Karpas-422 (cell line): Measurements from ENCODE around the gene FAM3B. TPM values are rescaled to one million over a fixed set of nuclear protein-coding genes. Genes with fewer than 3 reads are reported as not detected.
A peak's percentile ranks its signal among the peaks of the same experiment; 100 is the strongest.

Experiments used
- DNase-seq: peaks from one replicate; pipeline ENCODE4 v3.0.0-alpha.2; 2015
- H2AFZ ChIP-seq: fragments of 200-600 bp; sonication (generic); 2 replicates; pipeline ENCODE4 v1.6.1; 2014; ENCODE audit warnings: antibody characterized with exemption, low read length, mixed read lengths
- H3K27ac ChIP-seq: fragments of 200-600 bp; sonication (generic); 2 replicates; pipeline ENCODE4 v1.5.1; 2014; ENCODE audit warnings: mild to moderate bottlenecking, low read length, moderate library complexity
- H3K27me3 ChIP-seq: fragments of 200-600 bp; sonication (generic); 2 replicates; pipeline ENCODE4 v1.6.1; 2014; ENCODE audit warnings: low read length, mixed read lengths
- H3K36me3 ChIP-seq: fragments of 200-600 bp; sonication (generic); 2 replicates; pipeline ENCODE4 v1.6.1; 2014; ENCODE audit warnings: low read length, mixed read lengths; ENCODE audit not compliant: insufficient read depth
- H3K4me1 ChIP-seq: fragments of 200-600 bp; sonication (generic); 2 replicates; pipeline ENCODE4 v1.6.1; 2014; ENCODE audit warnings: mild to moderate bottlenecking, low read length, mixed read lengths
- H3K4me2 ChIP-seq: fragments of 200-600 bp; sonication (generic); 2 replicates; pipeline ENCODE4 v1.6.1; 2014; ENCODE audit warnings: low read length, low read depth, mild to moderate bottlenecking; ENCODE audit not compliant: poor library complexity, severe bottlenecking
- H3K4me3 ChIP-seq: fragments of 200-600 bp; sonication (generic); 2 replicates; pipeline ENCODE4 v1.5.1; 2014; ENCODE audit warnings: mild to moderate bottlenecking, antibody characterized with exemption, low read length, mixed read lengths
- H3K79me2 ChIP-seq: fragments of 200-600 bp; sonication (generic); 2 replicates; pipeline ENCODE4 v1.6.1; 2014; ENCODE audit warnings: mild to moderate bottlenecking, low read length, mixed read lengths
- H3K9ac ChIP-seq: fragments of 200-600 bp; sonication (generic); 2 replicates; pipeline ENCODE4 v1.6.0; 2014; ENCODE audit warnings: low read length
- H3K9me2 ChIP-seq: fragments of 200-600 bp; sonication (generic), shearing (Covaris generic); replicated peaks from 2 replicates; pipeline ENCODE4 v1.6.0; 2014; ENCODE audit warnings: mild to moderate bottlenecking, low read length, moderate library complexity; ENCODE audit not compliant: insufficient read depth
- H3K9me3 ChIP-seq: fragments of 300-700, 200-600 bp; sonication (generic); 2 replicates; pipeline ENCODE4 v1.6.1; 2014; ENCODE audit warnings: low read length, mixed read lengths
- H4K20me1 ChIP-seq: fragments of 200-600 bp; sonication (generic); 2 replicates; pipeline ENCODE4 v1.6.1; 2014; ENCODE audit warnings: mild to moderate bottlenecking, antibody characterized with exemption, low read length, low read depth; ENCODE audit not compliant: insufficient read depth
- total RNA-seq: library from RNA; depleted of rRNA; stranded (reverse); fragments of >200 nt; shearing (Covaris generic); gene quantifications from 2 replicates; pipeline ENCODE4 v1.2.3, GENCODE V29; 2014; ENCODE audit warnings: low replicate concordance

The FAM3B gene
- total RNA-seq, 1 experiment from 2014 or later, result not detected

GRCh38 chr21:41381731-41382130 lies 65.1 kb downstream of the FAM3B start:
- Histone ChIP-seq H3K27me3 (no peaks in the 10 kb centered on the region), H4K20me1 (no peaks in the 10 kb centered on the region), H2AFZ (no peak overlapping the region), H3K4me1 (peaks cover 5% of the 10 kb centered on the region), H3K9me2 (no peaks in the 10 kb centered on the region), H3K4me2 (no peak overlapping the region), H3K27ac (no peak overlapping the region), H3K79me2 (no peaks in the 10 kb centered on the region), H3K9me3 (no peaks in the 10 kb centered on the region), H3K9ac (no peak overlapping the region), H3K36me3 (no peaks in the 10 kb centered on the region; the same call in 1 of the 2 replicates), H3K4me3 (no peak overlapping the region)
- DNase-seq, result no peak

- H3K27me3 ChIP-seq, result no peaks in the 10 kb centered on the region
- H3K36me3 ChIP-seq, result no peaks in the 10 kb centered on the region
- H3K9me2 ChIP-seq, result no peaks in the 10 kb centered on the region
- no peak overlapping the region for H3K4me2 ChIP-seq
- no peaks in the 10 kb centered on the region for H3K79me2 ChIP-seq
- H3K27ac ChIP-seq, result no peak overlapping the region
- H2AFZ ChIP-seq, result no peak overlapping the region
- no peaks in the 10 kb centered on the region for H4K20me1 ChIP-seq
- no peak for DNase-seq
- H3K4me3 ChIP-seq, result no peak overlapping the region
- H3K9me3 ChIP-seq, result no peaks in the 10 kb centered on the region
- peaks cover 5% of the 10 kb centered on the region for H3K4me1 ChIP-seq
- no peak overlapping the region for H3K9ac ChIP-seq
These were observed 70.6 kb downstream of the FAM3B start for GRCh38 chr21:41387042-41387819.

- H3K9me3 ChIP-seq, result no peaks in the 10 kb centered on the region
- no peak for DNase-seq
- no peak overlapping the region for H2AFZ ChIP-seq
- no peaks in the 10 kb centered on the region for H3K36me3 ChIP-seq
- no peak overlapping the region for H3K4me3 ChIP-seq
- H3K4me1 ChIP-seq, result peaks cover 5% of the 10 kb centered on the region
- H3K27ac ChIP-seq, result no peak overlapping the region
- no peaks in the 10 kb centered on the region for H3K79me2 ChIP-seq
- H3K4me2 ChIP-seq, result no peak overlapping the region
- H3K9ac ChIP-seq, result no peak overlapping the region
- H3K9me2 ChIP-seq, result no peaks in the 10 kb centered on the region
- no peaks in the 10 kb centered on the region for H4K20me1 ChIP-seq
- H3K27me3 ChIP-seq, result no peaks in the 10 kb centered on the region
These were observed 71.2 kb downstream of the FAM3B start for GRCh38 chr21:41387824-41388223.

GRCh38 chr21:41388259-41388658 lies 71.7 kb downstream of the FAM3B start:
- Histone ChIP-seq H3K79me2 (no peaks in the 10 kb centered on the region), H3K4me2 (no peak overlapping the region), H3K9ac (no peak overlapping the region), H2AFZ (no peak overlapping the region), H3K27me3 (no peaks in the 10 kb centered on the region), H3K36me3 (no peaks in the 10 kb centered on the region), H3K4me1 (peaks cover 5% of the 10 kb centered on the region), H3K4me3 (no peak overlapping the region), H3K27ac (no peak overlapping the region), H3K9me2 (no peaks in the 10 kb centered on the region), H3K9me3 (no peaks in the 10 kb centered on the region), H4K20me1 (no peaks in the 10 kb centered on the region)
- DNase-seq, result no peak

- H3K4me3 ChIP-seq, result no peak overlapping the region
- H3K4me1 ChIP-seq, result peaks cover 5% of the 10 kb centered on the region
- H3K27ac ChIP-seq, result no peak overlapping the region
- no peaks in the 10 kb centered on the region for H3K79me2 ChIP-seq
- peak; percentile 21 for DNase-seq
- no peak overlapping the region for H3K4me2 ChIP-seq
- no peaks in the 10 kb centered on the region for H3K9me3 ChIP-seq
- H3K36me3 ChIP-seq, result no peaks in the 10 kb centered on the region
- no peaks in the 10 kb centered on the region for H3K27me3 ChIP-seq
- H3K9ac ChIP-seq, result no peak overlapping the region
- H4K20me1 ChIP-seq, result no peaks in the 10 kb centered on the region
- H3K9me2 ChIP-seq, result no peaks in the 10 kb centered on the region
- H2AFZ ChIP-seq, result no peak overlapping the region
These were observed 73.5 kb downstream of the FAM3B start for GRCh38 chr21:41390043-41390639.

- Histone ChIP-seq H2AFZ (no peak overlapping the region), H3K36me3 (no peaks in the 10 kb centered on the region)
These were observed 77.4 kb downstream of the FAM3B start for GRCh38 chr21:41393876-41394465.

GRCh38 chr21:41396558-41397075 lies 80.0 kb downstream of the FAM3B start:
- Histone ChIP-seq H2AFZ (no peak overlapping the region), H3K4me1 (no peaks in the 10 kb centered on the region), H3K4me2 (no peak overlapping the region), H3K4me3 (no peak overlapping the region), H3K9me2 (no peaks in the 10 kb centered on the region), H3K9ac (no peak overlapping the region), H3K27me3 (no peaks in the 10 kb centered on the region), H3K36me3 (no peaks in the 10 kb centered on the region), H3K79me2 (no peaks in the 10 kb centered on the region), H4K20me1 (no peaks in the 10 kb centered on the region), H3K9me3 (no peaks in the 10 kb centered on the region), H3K27ac (no peak overlapping the region)
- no peak for DNase-seq

More at GRCh38 chr21:41393876-41394465, 77.4 kb downstream of the FAM3B start:
- no peaks in the 10 kb centered on the region for H4K20me1 ChIP-seq
- H3K9me3 ChIP-seq, result no peaks in the 10 kb centered on the region
- no peaks in the 10 kb centered on the region for H3K79me2 ChIP-seq
- H3K27ac ChIP-seq, result no peak overlapping the region
- no peaks in the 10 kb centered on the region for H3K27me3 ChIP-seq
- H3K4me2 ChIP-seq, result no peak overlapping the region
- DNase-seq, result no peak
- no peak overlapping the region for H3K9ac ChIP-seq
- H3K4me3 ChIP-seq, result no peak overlapping the region
- H3K4me1 ChIP-seq, result no peaks in the 10 kb centered on the region
- no peaks in the 10 kb centered on the region for H3K9me2 ChIP-seq

- no peak overlapping the region for H3K4me3 ChIP-seq
- no peak overlapping the region for H3K27ac ChIP-seq
- no peaks in the 10 kb centered on the region for H4K20me1 ChIP-seq
- no peaks in the 10 kb centered on the region for H3K9me3 ChIP-seq
- H3K9me2 ChIP-seq, result no peaks in the 10 kb centered on the region
- no peaks in the 10 kb centered on the region for H3K36me3 ChIP-seq
- no peak for DNase-seq
- H3K79me2 ChIP-seq, result no peaks in the 10 kb centered on the region
- no peak overlapping the region for H3K4me2 ChIP-seq
- H3K4me1 ChIP-seq, result no peaks in the 10 kb centered on the region
- H2AFZ ChIP-seq, result no peak overlapping the region
- H3K27me3 ChIP-seq, result no peaks in the 10 kb centered on the region
- no peak overlapping the region for H3K9ac ChIP-seq
These were observed 80.9 kb downstream of the FAM3B start for GRCh38 chr21:41397471-41397891.
